Measurements from ENCODE around the gene GRID2.

DNA sequence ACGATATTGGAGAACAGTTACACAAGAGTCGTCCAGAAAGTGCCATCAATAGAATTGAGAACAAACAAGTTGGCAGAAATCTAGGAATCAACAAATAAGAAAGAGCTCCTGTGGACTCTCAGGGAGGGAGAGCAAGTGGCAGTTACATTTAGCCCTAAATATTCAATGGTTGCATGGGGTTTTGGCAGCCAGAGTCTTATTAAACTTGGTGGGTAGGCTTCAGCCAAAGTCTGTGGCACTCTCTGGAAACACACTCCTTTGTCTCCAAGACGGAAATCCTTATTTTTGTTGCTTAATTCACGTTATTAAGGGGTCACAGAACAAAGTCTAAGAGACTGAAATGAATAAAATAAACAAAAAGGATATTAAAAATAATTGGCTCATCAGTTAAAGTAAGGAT is 782.6 kb downstream of the GRID2 start:
- TF ChIP-seq POLR2A (IDR thresholded peaks at IDR 0.05) (no peak), CTCF (IDR thresholded peaks at IDR 0.05) (no peak), POLR2AphosphoS5 (IDR thresholded peaks at IDR 0.05) (no peak), EP300 (IDR thresholded peaks at IDR 0.05; ENCODE audit: low read depth) (no peak)

Measured in transverse colon (tissue), 4 donors.